HG03039 (cell line): ENCODE results near the gene OR52E8.

Experiments used
- ATAC-seq: cut with Tn5 transposase; IDR thresholded peaks from one replicate; pipeline ENCODE4 v1.9.1; 2021; ENCODE audit warnings: mild to moderate bottlenecking, moderate library complexity; ENCODE audit not compliant: unreplicated experiment

OR52E8 gene

DNA sequence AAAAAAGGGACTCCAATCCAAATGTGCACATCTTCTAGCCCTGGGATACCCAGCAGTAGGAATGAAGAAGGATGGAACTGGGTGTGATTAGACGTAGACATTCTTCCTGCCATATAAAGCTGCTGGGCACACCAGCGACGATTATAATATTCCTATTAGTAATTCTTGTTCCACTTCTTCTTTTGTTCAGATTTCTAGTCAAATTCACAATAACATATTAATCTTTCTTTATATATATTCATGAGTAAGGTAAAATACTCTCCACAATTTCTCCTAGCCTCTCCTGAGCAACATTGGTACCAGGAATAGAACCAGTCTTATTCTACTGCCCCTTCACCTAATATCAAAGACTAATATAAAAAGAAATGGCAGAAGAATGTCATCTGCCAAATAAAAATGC, at the start of gene OR52E8:
Gene OR52E8 (minus strand): TSS at position 101 of the 400 bp plus-strand sequence. CDS start 0 bp downstream, at position 101.
- ATAC-seq, result no peak

DNA sequence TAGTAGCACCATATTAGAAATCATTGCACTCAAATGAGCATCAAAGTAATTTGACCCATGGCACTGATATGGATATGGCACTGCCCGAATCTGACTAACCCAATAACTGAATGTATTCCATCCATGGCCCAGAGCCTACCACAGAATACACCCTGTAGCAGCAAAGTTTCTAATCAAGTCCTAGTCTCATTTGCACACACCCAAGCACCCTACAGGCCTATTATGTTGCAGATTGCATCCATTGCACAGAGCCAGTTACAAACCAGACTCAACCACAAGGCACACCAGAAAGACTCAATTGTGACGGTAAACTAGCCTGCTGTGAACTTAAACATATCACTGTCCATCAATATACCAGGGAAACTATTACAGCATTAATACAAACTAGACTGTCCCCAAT, 42.0 kb upstream of the OR52E8 start:
- no peak for ATAC-seq

DNA sequence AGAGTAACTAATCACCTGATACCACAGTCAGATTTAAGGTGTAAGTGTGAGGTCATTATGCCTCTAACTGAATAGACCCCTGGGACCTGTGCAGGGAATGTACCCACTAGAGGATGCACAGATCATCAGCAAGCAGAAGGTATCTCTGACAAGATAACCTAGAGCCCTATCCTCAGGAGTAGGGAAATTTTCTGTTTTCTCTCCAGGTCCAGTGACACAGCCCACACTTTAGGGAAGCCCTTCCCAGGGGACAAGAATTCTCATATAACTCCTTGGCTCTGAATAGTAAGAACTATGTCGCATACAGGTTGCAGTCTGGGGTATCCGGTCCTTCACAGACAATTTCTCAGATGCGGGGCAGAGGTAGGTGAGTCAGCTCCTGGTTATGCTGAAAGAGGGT, 35.4 kb upstream of the OR52E8 start, which contains the start of gene OR52E5:
Gene OR52E5 (plus strand): TSS at position 301 of the 400 bp plus-strand sequence. CDS start 7,569 bp downstream, outside the sequence.
- no peak for ATAC-seq

DNA sequence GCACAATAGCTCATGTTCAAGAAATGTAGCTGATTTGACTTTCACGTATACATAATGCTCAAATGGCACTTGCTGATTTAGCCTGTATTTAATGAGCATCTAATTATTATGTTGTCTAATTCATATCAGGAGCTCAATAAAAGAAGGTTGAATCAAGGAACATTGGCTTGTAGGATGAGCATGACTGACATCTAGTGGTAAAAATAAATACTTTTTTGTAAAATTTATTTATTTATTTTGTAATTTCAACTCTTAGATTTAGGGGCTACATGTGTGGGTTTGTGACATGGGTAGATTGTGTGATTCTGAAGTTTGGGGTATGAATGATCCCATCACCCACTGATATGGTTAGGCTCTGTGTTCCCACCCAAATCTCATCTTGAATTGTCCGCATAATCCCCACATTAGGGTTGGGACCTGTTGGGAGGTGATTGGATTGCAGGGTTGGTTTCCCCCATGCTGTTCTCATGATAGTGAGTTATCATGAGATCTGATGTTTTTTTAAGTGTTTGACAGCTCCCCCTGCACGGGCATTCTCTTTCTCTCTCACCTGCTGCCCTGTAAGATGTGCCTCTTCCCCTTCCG, 33.8 kb upstream of the OR52E8 start:
- no peak for ATAC-seq

DNA sequence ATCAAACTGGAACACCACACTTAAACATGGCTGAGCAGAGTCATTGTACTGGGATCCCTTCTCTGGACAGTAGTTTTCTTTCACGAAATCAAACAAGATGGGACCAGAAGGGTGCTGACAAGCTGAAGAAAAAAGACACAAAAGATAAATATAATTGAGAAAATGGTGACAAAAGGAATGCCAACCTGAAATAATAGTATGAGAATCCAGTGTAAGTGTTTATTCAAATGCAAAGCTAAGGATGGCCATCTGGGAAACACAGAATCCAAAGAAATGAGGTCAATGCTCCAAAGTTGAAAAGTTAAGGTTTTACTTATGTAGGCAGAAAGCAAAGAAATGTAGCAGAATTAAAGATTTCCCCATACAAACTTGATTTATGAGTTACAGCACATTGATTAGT, 30.2 kb upstream of the OR52E8 start:
- no peak for ATAC-seq

DNA sequence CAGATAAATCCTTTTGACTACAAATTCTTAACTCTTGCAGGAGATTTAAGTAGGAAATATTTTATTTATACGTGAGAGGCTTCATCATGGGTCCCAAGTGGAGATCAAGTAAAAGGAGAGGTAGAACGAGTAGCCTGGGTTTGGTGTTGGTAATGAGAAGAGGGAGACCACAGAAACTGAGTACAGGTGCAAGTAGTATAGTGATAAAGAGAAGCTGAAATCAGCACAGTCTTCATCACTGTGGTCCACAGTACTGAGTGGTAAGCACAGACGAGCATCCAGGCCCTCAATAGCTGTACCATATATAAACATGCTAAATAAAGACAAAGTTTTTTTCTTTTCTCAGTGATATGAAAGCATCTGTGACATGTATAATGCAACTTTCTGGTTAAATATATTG, 29.7 kb upstream of the OR52E8 start:
- no peak for ATAC-seq

DNA sequence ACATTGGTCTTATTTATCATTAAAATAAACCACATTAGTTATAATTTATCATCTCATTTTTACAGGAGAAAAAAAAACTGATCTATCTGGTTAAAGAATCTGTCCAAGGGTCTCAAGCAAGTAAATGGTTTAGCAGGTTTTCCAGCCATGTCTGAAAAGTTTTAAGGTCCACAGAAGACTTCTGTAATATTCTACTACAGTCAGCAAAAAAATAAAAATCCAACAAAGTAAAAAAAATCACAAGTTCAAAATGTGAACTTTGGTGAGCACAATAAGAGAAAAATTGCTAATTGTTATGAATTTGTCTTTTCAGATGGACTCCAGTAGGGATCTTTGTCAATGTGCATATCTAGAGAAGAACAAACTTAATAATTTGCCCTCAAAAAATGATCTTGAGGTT, 24.3 kb upstream of the OR52E8 start:
- ATAC-seq, result no peak

DNA sequence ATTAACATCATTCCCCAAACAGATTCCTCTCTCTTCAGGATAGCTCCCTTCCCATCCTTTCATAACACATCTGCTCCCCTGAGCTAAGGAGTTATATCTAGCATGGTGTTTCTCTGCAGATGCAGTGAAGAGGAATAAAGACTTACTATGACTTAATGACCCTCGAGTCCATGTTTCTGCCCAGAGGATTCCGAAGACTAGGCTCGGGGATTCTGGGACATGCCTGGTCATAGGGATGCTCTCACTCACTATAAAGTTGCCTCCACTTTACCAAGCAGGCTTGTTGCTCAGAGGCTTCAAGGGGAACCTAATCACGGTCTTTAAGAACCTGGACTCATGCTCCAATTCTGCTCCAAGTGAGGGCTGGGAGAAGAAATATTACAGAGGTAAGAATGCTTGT, 22.8 kb upstream of the OR52E8 start, which contains the start of gene OR52E4:
Gene OR52E4 (plus strand): TSS at position 301 of the 400 bp plus-strand sequence. CDS start 3,664 bp downstream, outside the sequence.
- no peak for ATAC-seq

DNA sequence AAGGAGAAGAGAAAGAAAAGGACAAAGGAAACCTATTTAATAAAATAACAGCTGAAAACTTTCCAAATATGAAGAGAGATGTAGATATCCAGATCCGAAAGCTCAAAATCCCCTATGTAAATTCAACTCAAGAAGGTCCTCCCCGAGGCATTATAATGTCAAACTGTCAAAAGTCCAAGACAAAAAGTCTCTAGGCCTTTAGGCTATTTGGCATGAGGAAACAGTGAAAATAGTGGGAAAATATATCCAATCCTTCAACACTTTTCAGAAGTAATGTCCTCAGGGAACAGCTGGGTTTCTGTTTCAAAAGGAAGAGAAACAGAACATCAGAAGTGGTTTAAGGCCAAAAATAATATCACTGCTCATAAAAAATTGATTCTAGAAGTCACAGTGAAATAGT, 21.1 kb upstream of the OR52E8 start:
- ATAC-seq, result no peak

GRCh38 chr11:5865826-5866225, 8.3 kb upstream of the OR52E8 start:
- ATAC-seq, result no peak

DNA sequence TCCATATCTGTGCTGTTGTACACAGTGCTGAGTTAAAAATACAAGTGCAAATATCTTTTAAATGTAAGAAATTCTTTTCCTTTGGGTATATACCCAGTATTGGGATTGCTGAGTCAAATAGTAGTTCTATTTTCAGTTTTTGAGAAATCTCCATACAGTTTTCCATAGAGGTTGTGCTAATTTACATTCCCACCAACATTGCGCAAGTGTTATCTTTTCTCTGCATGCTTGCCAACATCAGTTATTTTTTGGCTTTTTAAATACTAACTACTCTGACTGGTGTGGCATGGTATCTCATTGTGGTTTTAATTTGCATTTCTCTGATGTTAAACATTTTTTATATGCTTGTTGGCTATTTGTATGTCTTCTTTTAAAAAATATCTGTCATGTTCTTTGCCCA, 6.5 kb downstream of the OR52E8 start:
- ATAC-seq, result no peak

DNA sequence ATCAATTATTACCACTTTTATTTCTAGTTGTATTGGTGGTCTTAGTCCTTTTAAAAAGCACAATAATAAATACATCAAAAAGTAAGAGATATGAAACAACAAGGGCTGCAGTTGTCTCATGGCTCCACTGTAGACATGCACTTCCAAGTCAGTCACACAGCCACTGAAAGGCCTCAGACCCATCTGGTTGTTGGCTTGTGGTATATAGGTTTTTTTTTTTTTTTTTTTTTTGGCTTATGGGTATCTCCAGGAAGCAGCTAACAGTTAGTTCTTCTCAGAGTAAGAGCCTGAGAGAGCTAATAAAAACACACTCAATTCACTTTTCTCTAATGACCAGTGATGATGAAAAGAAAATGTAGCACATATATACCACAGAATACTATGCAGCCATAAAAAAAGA, 9.8 kb downstream of the OR52E8 start:
- ATAC-seq, result no peak

DNA sequence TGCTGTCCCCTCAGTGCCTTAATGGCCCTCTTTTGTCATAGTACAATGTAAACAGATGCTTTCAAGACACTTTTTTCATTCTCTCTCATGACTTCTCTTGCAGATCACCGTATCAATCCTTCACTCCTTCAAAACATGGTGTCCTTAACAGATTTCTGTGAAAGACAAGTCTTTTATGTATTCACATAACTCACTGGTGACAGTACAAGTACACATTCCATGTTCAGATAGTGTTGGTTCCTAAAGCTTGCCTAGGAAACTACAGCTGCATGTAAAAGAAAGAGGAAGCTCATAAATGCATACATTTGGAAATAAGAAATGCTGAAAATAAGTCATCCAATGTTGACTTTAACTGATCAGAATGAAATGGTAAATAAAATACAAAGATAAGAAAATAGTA, 10.8 kb downstream of the OR52E8 start:
- no peak for ATAC-seq

- ATAC-seq, result no peak
These were observed 15.7 kb downstream of the OR52E8 start, which contains the start of gene OR52E6 for GRCh38 chr11:5841797-5842196. OR52E6 (minus strand) TSS chr11:5841897; CDS start chr11:5841897, 0 bp downstream.

DNA sequence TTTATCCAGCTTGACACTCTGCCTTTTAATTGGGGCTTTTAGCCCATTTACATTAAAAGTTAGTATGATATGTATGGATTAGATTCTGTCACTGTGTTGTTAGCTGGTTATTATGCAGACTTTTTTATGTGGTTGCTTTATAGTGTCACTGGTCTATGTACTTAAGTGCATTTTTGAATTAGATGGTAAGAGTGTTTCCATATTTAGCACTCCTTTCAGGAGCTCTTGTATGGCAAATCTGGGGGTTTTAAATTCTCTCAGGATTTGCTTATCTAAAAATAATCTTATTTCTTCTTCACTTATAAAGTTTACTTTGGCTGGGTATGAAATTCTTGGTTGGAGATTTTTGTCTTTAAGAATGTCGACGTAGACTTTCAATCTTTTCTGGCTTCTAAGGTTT, 19.8 kb downstream of the OR52E8 start:
- no peak for ATAC-seq

- no peak for ATAC-seq
These were observed 24.0 kb downstream of the OR52E8 start for GRCh38 chr11:5833446-5833845.

DNA sequence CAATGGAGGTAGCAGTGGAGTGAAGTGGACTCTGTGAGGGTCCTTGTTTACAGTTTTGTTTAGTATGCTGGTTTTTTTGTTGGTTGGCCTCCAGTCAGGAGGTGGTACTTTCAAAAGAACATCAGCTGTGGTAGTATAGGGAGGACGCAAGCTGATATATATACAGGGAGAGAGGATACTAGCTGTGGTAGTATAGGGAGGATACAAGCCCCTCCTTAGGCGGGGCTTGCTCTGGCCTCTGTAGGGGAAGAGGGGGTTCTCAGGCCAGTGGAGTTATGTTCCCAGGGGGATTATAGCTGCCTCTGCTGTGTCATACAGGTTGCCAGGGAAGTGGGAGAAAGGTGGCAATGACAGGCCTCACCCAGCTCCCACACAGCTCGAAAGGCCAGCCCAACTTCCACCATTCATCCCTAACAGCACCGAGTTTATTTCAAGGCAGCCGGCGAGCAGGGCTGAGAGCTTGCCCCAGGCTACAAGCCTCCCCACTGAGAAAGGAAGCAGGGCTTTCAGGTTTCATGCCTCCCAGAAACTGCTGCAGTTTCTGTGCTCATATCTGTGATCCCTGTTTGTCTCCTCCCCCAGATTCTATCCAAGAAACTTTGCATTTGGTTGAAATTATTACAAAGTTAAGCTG, 26.2 kb downstream of the OR52E8 start:
- ATAC-seq, result no peak

DNA sequence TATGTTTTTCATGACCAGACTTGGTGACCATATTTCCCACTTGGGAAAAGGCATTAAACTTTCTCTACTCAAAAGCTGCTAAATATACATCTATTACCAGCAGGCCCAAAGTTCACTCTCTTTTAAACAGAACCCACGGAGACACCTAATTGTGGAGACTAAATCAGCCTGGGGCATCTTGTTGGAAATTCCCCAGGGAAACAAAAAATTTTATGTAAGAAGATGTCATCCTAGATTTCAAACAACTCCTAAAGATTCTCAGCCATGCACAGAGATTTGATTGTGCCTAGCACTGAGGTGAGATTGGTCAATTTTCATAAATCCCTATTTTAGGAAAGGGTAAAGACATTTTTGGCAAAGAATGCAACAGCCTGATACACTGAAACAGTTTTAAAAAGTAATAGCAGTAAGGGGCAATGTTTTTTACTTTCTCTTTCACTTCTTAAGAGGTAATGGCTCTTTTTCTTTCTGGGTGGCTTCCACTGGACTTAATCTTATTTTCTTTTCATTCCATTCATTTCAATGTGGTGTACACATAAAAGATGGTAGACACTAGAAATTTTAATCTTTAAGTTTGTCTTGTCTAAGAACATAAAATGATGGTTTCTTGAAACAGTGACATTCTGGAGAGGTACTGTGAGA, 39.1 kb downstream of the OR52E8 start:
- ATAC-seq, result no peak

DNA sequence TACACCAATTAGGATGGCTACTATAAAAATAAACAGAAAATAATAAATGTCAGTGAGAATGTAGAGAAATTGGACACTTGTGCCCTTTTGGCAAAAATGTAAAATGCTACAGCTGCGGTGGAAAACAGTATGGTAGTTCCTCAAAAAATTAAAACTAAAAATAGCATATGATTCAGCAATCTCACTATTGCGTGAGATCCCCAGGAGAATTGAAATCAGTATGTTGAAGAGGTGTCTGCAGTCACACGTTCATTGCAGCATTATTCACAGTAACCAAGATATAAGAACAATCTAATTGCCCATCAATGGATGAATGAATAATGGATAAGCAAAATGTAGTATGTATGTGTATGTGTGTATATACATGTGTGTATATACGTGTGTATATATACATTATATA, 42.0 kb downstream of the OR52E8 start:
- ATAC-seq, result no peak

DNA sequence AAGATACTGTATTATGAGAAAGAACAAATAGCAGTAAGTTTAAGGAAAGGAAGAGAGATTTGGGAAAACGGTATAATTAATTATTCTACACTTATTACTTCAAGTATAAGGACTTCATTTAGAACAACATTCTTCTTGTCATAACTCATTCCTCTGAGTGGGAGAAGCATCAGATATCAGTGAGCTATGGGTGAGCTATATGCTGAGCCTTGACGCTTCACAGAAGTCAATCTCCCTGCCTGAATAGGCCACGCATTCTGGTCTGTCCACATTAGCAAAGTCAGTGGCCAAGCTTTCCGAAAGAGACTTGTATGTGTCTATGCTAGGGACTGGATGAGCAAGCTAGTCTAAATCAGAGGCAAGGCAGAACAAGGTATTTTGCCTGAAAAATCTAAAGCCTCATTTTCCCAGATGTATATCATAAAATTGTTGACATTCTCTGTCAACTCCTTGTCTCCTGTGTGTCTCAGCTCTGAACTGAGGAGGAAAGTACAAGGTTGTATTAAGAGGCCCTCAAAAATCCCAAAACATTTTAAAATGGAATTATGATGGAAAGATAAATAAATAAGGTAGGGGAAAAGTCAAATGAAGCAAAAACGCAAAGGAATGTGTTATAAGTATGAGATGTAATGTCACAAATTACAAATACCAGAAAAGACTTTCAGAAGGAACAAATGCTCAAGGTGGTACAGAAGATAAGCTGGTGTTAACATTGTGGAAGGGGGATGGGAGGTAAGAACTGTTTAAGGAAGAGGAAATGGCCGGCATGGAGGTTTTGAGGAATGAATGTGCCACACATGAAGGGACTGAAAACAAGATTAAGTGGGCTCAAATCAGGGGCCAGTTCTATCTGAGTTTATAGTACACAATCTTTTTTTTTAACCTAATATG, 47.3 kb downstream of the OR52E8 start:
- ATAC-seq, result no peak

- no peak for ATAC-seq
These were observed 48.4 kb downstream of the OR52E8 start for GRCh38 chr11:5809122-5809519.
